NCI-H1092 (cell line): ENCODE data around the gene MAP4.
"Not testable (repeated sequence)": the region's sequence is repeated elsewhere in the genome, so short reads cannot be mapped to it uniquely, and the experiment has no call there.

Source experiments
- DNase-seq: peaks from one replicate; lab custom pipeline; 2025; lab: John Stamatoyannopoulos, UW

MAP4 gene

GRCh38 chr3:48015431-48016180, 610 bp downstream of the MAP4 start:
- no peak for DNase-seq

DNA sequence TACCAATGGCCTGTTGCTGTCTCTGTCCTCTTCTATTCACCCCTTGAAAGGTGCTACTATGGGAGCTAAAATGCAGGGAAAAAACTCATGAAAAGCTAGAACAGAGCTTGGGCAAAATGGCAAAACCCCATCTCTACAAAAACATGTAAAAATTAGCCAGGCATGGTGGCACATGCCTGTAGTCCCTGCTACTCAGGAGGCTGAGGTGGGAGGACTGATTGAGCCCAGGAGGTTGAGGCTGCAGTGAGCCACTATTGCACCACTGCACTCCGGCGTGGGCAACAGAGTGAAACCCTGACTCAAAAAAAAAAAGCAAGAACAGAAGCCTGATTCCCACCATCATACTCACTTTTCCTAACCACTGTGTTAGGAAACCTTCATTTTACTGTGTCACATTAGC, 1.9 kb downstream of the MAP4 start:
- DNase-seq, result no peak

- DNase-seq, result no peak
Observed at GRCh38 chr3:48013288-48013980, 2.8 kb downstream of the MAP4 start.

DNA sequence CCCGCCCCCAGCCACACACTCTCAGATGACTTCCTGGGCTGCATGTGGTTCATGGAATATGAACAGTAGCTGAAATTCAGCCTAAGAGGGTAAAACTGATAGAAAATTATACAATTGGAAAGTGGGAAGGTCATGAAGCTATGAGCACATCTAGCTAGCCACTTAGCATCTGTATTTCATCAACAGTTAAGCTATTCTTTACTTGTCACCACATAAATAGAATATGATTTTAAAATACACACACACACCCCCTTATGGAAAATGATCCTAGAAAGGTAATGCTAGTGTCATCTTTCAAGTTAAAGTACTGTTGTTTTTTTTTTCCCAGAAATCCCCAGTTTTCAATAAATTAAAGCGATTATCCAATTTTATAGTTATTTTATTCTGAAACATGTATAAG, 3.6 kb downstream of the MAP4 start:
- DNase-seq, result no peak

DNA sequence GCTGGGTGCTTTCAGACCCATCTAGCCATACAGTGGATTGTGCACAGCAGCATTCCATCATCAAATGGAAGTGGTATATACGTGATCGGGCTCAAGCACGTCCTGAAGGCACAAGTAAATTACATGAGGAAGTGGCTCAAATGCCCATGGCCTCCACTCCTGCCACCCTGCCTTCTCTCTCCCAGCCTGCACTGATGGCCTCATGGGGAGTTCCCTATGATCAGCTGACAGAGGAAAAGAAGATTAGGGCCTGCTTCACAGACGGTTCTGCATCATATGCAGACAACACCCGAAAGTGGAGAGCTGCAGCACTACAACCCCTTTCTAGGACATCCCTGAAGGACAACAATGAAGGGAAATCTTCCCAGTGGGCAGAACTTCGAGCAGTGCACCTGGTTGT, 8.2 kb downstream of the MAP4 start:
- not testable (repeated sequence) for DNase-seq

GRCh38 chr3:48007361-48007760, 8.9 kb downstream of the MAP4 start:
- not testable (repeated sequence) for DNase-seq

- not testable (repeated sequence) for DNase-seq
Observed at GRCh38 chr3:48006794-48007193, 9.4 kb downstream of the MAP4 start.

- no peak for DNase-seq
Observed at GRCh38 chr3:48004694-48005093, 11.5 kb downstream of the MAP4 start.

- DNase-seq, result no peak
Observed at GRCh38 chr3:48002787-48003186, 13.4 kb downstream of the MAP4 start.

- no peak for DNase-seq
Observed at GRCh38 chr3:48001991-48002390, 14.2 kb downstream of the MAP4 start.

GRCh38 chr3:48000212-48000611, 16.0 kb downstream of the MAP4 start:
- DNase-seq, result no peak

DNA sequence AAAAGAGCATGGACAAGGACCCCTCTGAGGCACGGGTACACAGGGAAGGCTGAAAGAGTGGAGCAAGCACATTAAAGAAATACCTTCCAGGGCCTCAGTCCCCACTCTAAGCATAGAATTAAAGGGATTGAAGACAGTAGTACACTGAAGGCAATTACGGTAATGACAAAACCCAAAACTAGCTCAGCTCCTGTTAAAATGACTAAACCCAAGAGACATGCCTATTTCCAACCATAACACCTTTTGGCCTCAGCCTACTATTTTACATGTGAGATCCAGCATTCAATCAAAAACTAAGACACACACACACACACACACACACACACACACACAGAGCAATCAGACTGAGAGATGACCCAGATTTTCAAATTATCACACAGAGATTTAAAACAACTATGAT, 19.8 kb downstream of the MAP4 start:
- no peak for DNase-seq

DNA sequence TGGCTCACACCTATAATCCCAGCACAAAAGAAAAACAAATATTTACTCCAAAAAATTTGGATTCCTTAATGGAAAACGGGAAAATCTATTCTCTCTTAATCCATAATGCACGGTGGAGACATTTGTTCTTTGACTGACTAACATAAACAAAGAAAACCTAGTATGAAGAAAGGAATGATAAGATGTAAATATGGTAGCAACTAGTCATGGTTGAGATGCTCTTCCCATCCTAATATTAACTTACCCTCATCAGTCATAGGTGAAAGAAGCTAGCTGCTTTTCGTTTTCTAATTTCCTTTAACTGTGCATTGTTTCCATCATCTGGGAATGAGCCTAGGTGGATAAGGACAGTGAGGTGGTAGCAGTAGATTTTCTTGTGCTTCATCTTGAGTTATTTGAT, 22.0 kb downstream of the MAP4 start:
- no peak for DNase-seq

DNA sequence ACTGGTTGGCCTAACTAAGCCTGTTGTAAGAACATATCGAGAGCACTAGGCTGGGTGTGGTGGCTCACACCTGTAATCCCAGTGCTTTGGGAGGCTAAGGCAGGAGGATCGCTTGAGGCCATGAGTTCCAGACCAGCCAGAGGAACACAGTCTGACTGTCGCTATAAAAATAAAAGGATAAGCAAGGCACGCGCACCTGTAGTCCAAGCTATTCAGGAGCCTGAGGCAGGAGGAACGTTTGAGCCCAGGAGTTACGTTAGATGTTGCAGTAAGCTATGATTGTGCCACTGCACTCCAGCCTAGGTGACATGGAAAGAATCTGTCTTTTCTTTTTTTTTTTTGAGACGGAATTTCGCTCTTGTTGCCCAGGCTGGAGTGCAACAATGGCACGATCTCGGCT, 24.9 kb downstream of the MAP4 start:
- DNase-seq, result no peak

- DNase-seq, result peak; percentile 34
Observed at GRCh38 chr3:47989981-47990440, 26.2 kb downstream of the MAP4 start.

DNA sequence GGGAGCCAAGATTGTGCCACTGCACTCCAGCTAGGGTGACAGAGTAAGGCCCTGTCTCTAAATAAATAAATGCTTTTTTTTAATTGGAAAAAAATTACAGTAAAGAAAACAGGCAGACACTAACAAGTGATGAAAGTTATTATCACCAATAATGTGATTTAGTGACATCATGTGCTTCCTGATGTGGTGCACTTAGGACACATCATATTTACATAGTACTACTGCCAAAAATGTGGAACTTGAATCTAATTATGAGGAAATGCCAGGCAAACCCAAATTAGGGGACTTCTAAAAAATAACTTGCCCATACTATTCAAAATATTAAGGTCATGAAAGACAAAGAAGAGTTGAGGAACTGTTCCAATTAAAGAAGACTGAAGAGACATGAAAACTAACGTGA, 30.8 kb downstream of the MAP4 start:
- no peak for DNase-seq

- DNase-seq, result no peak
Observed at GRCh38 chr3:47984075-47984728, 32.0 kb downstream of the MAP4 start.

GRCh38 chr3:47980795-47981194, 35.4 kb downstream of the MAP4 start:
- no peak for DNase-seq

- no peak for DNase-seq
Observed at GRCh38 chr3:47979070-47979469, 37.1 kb downstream of the MAP4 start.

- no peak for DNase-seq
Observed at GRCh38 chr3:47978386-47978785, 37.8 kb downstream of the MAP4 start.

DNA sequence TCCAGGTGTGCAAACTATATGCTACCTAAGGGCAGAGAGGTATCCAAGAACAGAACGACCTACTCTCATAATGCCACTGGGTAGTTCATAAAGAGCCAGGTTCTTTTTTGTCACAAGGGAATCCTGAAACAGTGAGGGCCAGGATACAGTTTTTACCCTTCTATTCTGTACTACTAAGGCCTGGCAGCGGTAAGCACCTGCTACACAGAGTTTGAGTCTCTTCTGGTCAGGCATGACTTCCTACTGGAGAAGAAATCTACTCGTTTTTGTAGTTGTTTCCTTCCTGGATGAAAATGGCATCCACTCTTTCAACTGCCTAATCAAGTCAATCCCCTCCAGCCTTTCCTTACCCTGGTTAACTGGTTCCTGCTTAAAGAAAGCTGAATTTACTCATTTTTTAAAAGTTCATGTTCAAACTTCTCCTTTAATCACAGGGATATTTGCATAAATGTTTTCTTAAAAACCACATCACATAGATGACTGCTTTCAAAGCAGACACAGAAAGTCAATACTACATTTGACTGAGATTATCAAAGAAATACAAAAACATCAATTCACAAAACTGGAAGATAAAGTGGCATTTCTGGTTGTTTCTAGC, 40.0 kb downstream of the MAP4 start:
- DNase-seq, result no peak

DNA sequence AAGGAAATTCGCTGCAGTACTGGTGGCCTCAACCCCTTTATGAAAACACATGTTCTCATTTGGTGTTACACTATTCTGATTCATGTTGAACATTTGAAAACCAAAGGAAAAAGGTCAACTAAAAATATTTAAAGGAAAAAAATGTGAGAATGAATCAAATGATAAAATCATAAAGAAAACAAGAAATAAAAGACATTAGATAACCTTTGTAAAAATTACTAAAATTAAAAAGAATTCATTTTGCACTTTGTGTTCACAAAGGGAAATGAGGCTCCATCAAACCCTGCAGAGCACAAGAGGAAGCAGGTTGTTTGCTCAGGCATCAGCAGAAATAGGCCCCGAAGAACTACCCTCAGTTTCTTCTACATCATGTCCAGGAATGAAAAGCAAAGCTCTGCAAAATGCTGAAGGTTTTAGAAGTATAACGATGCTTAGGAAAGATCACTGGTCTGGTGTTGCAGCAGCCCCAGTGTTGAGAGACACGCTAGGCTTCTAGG, 41.2 kb downstream of the MAP4 start:
- no peak for DNase-seq

DNA sequence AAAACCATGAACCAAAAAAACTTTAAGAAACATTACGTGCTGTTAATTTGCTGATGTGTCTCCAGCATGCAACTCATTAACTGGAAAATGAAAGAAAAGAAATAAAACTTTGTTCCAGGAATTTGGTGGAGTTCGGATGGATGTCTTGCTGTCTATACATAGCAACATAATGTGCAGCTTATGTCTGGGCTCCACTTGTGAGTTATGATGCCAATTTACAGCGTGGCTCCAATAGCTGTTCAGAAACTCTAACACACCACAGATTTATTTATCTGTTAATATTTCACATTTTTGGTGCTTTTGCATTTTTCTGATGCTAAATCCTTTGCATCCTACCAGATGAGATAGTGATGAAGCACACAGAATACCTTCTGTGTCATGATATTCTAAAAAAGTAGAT, 45.1 kb downstream of the MAP4 start:
- DNase-seq, result no peak
